22Rv1 (cell line): ENCODE data around the gene OR8D1.

Experiments used
- ZFX ChIP-seq: fragments of 450-650 bp; IDR thresholded peaks from 2 replicates; pipeline ENCODE4 v1.6.1; 2017; ENCODE audit warnings: antibody characterized with exemption, borderline replicate concordance
- TF ChIP-seq, protein P1 (sequence below): fragments of 450-650 bp; IDR thresholded peaks from 2 replicates; pipeline ENCODE4 v1.5.1; 2017; ENCODE audit warnings: mild to moderate bottlenecking

- TF ChIP-seq, protein P1, sequence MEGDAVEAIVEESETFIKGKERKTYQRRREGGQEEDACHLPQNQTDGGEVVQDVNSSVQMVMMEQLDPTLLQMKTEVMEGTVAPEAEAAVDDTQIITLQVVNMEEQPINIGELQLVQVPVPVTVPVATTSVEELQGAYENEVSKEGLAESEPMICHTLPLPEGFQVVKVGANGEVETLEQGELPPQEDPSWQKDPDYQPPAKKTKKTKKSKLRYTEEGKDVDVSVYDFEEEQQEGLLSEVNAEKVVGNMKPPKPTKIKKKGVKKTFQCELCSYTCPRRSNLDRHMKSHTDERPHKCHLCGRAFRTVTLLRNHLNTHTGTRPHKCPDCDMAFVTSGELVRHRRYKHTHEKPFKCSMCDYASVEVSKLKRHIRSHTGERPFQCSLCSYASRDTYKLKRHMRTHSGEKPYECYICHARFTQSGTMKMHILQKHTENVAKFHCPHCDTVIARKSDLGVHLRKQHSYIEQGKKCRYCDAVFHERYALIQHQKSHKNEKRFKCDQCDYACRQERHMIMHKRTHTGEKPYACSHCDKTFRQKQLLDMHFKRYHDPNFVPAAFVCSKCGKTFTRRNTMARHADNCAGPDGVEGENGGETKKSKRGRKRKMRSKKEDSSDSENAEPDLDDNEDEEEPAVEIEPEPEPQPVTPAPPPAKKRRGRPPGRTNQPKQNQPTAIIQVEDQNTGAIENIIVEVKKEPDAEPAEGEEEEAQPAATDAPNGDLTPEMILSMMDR, result no peak
- no peak for TF ChIP-seq ZFX
Observed at GRCh38 chr11:124331873-124332272, 18.1 kb upstream of the OR8D1 start.
